G401.6 (cell line): Measurements from ENCODE around the gene TNFRSF14.

Source experiments
- FAIRE-seq: peaks from 2 replicates; lab custom pipeline; 2012; peaks lifted over from hg19 to GRCh38; lab: Jason Lieb, UNC

The TNFRSF14 gene

DNA sequence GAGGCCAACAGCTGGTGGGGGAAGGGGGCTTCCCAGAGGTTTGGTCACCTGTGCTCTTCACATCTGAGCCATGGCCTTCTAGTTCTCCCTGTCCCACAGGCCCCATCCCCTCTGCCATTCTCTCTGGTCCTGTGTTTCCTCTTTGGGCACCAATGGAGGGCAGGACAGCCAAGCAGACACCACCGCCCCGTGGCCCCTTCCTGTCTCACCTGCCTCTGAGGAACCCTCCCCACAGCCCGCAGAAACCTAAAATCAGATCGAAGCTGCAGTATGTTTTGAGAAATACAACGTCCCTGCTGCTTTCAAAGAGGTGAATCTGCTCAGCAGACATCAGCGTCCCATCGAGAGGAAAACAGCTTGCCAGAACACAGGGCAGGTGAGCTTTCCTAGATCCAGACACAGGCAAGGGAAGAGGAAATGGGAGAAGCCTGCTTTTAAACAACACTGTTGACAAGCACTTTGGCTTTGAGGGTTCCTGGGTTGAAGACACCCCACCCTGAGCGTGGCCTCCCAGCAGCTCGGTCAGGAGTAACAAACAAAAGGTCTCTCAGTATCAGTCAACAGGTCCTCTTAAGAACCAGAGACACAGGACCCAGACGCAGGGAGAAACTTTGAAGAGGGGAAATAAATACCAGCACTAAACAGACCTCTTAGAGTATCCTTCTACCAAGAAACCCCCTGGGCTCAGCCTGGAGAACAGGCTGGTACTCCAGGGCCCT, 32.1 kb upstream of the TNFRSF14 start:
- FAIRE-seq, result no peak

DNA sequence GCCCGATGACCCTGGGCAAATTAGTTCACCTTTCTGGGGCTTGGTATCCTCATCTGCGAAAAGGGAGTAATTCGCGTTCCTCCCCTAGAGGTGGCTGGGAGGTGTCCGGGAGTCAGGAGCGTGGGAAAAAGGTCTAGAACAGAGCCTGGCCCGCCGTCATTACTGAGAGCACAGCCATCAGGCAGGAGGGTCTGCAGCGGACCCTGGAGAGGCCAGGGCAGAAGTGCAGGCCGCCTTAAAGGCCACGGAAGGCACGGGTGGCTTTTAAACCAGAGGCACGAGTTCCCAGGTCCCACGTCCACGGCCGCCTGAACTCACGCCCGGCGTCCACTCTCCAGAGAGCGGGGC, 30.6 kb upstream of the TNFRSF14 start:
- FAIRE-seq, result no peak

DNA sequence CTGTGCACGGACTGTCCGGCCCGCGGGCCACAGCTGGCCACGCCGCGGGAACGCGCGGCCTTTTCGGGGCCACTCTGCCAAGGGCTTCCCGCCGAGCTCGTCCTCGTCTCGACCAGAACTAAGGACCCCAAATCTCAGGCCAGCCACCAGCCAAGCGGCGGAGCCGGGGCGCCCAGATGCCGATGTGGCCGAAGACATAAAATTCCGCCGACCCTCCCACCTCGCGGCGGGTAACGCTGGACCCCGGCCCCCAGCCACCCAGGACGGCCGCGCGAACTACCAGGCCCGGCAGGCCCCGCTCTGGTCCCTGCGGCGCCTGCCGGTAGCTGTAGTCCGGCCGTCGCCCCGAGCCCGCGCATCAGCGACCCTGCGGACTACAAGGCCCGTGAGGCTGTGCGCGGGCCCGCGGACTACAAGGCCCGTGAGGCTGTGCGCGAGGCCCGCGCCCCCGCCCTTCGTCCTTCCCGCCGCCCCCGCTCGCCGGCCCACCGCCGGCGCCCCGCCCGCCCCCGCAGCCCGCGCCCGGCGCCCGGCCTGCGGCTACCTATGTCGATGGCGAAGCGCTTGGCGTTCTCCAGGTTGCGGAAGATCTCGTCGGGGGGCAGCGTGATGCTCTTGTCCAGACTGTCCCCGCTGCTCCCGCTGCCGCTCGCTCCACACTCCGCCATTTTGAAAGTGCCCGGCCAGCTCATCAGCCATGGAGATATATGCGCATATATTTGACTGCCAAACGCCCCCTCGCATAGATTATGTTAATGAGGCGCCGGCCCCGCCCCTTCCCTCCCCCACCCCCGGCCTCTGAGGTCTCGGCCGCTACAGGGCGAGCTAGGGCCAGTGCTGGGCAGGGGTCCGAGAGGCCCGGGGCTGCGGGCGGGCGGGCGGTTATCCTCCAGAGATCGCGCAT, 30.0 kb upstream of the TNFRSF14 start, which contains the start of gene PANK4:
Gene PANK4, minus strand, starts transcription at position 677 of the 904 bp plus-strand sequence. Its CDS starts 9 bp downstream, at position 668.
- FAIRE-seq, result no peak

DNA sequence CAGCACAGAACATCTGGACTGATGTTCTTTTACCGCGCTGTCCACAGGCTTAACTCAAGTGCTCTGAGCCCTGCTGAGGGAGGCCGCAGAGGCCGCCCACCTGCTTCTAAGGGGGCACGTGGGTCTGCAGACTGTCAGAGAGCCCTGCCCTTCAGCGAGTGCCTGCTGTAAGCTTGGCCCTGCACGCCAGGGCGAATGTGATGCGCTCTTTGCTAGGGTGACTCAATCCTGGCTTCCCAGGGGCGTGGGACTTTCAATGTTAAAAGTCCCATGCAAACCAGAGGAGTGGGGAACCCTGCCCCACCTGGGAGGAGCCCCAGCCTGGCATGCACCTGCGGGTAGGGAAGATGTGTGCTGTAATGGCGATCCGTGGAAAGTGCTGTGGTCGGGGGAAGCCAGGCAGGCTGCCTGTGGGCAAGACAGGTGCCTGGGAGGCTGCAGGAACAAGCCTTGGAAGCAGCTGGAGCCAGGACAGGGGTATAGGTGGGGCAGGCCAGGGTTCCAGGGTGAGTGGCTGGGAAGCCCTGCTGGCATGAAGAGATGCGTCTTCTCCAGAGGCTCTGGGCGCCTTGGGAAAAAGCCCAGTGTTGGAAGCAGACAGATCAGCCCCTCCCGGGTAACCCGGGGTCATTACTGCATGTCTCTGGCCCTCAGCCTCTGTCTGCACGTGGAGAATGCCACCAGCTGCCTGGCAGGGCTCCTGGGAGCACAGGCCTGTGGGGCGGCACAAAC, 29.2 kb upstream of the TNFRSF14 start:
- no peak for FAIRE-seq

DNA sequence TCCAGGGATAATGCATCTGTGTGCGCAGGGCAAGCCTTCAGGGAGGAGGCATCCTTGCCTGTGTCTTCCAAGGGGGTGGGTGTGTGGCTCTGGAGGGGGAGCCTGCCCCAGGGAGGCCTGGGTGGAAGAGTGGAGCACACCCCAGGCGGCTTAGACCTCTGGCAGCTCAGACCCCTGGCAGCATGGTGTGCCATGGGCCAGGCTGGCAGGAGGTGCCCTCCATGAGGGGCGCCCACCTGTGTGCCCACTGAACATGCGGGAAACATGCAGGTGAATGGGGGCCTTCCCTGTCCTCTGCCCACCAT, 28.7 kb upstream of the TNFRSF14 start:
- no peak for FAIRE-seq

DNA sequence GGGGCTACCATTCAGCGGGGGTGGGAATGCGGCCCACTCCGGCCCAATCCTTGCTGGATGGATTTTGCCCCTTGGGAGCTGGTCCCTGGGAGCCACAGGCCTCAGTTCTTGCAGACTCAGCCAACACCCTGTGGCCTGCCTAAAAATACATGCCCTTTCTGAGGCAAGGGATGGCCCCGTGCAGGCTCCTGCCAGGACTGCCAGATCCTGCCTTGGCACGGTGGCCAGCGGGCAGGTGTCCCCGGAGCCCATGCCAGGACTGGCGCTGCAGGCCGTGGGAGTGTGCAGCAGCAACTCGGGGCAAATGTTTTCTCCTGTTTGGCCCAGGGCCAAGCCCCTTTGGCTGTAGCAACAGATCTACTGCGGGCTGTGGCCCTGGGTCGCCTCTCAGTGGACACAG, 28.2 kb upstream of the TNFRSF14 start:
- FAIRE-seq, result no peak

DNA sequence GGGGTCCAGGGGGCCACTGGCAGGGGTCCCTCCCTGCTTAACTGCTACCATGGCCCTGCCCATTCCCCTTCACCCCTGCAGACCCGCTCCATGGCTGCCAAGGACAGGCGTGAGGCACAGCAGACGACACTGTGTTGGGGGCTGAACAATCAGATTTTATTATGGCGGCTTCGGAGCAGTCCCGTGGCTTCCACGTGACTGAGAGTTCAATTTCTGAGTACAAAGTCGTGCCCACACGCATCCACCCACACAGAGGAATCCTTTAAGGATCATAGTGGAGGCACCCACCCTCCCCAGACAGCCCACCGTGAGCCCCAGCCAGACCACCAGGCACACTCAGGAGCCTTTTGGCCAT, 27.6 kb upstream of the TNFRSF14 start:
- no peak for FAIRE-seq

DNA sequence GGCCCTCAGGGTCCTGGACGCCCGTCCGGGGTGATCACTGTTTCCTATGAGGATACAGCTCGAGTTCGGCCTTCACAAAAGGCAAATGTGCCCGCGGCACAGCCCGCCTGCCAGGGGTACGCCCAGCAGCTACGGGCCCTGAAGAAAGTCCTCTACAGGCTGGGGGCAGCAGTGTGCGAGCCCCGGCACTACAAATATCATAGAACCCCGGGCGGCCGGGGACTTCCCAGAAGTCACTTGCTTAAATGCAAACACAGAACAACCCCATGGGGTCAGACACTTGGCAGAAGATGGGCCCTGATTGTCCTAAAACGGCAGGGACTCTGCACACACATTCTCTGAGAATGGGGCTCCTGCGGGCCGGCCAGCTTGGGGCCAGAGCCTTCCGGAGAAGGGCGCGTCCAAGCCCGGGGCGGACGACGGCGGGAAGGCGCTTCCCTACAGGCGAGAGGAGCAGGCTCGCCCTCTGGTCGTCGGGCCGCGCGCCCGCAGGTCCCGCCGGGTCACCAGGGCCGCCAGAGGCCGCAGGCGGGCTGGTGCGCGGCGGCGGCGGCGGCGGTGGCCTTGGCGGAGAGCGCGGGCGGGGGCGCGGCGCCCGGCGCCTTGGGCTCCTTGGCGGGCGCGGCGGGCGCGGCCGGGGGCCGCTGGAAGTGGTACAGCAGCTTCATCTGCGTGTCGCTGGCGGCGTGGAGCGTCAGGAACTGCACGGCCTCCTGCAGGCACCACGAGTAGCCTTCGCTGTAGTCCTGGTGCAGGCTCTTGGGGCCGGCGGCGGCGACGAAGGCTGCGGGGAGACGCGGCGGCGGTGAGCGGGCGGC, 27.0 kb upstream of the TNFRSF14 start:
- no peak for FAIRE-seq

DNA sequence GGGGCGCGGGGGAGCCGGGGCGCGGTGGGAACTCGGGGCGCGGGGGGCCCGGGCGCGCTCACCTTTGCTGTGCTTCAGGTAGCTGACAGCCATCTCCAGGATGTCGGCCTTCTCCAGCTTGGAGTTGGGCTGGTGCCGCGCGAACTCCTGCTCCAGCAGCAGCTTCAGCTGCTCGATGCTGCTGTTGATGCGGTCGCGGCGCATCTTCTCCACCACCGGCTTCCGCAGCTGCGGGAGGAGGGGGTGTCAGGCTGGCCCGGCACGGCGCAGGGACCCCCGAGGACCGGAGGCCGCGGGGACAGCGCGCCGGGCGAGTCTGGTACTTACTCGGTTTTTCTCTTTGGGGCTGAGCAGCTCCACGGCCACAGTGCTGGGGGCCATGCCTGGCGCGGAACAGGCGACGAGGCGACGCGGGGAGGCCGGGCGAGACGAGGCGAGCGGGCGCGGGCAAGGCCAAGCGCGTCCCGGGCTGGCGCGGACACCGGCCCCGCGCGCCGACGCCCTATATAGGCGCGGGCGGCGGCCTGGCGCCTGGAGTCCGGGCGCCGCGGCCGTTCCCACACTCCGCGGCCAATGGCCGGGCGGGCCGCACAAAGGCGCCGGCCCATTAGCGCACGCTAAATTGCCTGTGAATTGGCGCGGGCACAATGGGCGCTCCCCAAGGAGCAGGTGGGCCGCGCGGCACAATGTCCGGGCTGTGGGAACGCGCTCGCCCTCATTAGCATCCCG, 26.2 kb upstream of the TNFRSF14 start, which contains the start of gene HES5:
Gene HES5, minus strand, starts transcription at position 480 of the 729 bp plus-strand sequence. Its CDS starts 99 bp downstream, at position 381.
- FAIRE-seq, result no peak

DNA sequence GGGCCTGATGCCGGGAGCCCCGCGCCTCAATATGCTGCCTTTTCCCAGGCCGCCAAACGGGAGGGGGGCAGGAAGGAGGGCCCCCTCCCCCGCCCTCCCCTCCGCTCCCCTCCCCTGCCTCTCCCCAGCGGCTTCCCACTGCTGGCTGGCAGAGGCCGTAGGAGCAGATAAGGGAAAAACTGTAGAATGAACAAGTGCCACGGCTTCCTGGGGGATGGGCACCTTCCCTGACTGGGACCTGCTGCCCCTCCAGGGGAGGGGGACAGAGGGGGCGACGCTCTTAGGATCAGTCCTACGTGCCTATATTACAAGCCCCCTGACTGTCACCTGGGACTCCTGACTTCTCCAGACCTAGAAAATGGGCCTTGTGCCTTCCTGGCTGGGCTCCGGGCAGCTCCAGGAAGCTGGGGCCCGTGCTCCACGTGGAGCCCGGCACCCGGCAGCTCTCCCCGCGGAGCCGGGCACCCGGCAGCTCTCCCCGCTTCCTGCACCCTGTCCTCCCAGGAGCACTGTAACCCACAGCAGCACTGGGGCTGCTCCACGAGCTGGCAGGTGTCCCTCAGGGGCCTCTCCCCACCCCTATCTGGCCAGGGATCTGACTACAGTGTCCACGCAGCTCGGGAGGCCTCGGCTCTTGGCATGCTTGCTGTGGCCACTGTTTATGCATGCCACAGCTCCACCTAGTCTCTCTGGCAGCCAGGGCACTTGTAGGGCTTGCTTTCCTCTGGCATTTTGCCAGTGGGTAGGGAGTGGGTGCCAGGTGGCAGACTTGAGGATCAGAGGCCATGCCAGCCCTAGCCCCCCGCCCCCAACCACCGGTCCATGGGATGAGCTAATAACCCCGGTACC, 25.4 kb upstream of the TNFRSF14 start:
- no peak for FAIRE-seq

DNA sequence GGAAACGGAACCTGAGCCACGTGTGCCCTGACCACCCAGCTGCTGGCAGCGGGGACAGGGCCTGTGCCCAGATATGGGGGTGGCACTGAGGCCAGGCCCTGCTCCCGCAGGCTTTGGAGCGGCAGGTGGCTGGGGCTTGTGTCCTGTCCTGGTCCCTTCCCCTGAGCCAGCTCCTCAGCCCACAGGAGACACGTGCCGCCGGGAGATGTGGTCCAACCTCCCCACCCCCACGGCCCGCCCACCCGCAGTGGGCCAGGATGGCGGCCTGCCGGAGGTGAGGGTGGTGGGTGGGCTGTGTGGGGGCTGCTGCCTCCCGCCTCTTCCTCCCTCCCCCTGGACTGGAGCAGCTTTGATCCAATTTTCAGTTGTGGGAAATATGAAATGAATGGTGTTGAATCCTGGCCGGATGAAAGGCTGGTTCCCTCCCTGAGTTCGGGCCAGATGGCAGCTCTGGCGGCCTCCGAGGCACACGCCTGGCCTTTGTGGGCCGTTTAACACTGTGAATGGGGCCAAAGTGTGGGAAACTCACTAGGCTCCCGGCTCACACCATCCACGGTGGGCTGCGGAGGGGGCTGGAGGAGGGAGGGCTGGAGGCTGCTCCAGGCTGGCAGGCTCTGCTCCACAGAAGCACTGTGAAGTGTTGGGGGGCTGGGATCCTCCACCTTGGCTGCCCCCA, 23.5 kb upstream of the TNFRSF14 start:
- no peak for FAIRE-seq

DNA sequence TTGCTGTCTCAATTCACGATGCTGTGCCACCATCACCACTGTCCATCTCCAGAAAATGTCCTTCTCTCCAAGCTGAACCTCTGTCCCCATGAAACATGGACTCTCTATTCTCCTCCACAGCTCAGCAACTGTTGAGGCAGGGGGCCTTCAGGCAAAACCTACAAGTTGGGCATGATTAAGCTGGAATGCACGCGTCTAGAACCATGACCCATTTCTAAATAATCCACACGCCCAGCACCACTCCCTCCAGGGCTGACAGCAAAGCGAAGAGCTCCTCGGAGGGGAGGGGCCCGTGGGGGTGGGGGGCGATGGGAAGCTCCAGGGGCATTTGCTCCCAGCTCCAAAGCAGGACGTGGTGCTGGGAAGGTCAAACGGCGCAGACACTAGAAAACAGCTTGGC, 22.8 kb upstream of the TNFRSF14 start:
- FAIRE-seq, result no peak

DNA sequence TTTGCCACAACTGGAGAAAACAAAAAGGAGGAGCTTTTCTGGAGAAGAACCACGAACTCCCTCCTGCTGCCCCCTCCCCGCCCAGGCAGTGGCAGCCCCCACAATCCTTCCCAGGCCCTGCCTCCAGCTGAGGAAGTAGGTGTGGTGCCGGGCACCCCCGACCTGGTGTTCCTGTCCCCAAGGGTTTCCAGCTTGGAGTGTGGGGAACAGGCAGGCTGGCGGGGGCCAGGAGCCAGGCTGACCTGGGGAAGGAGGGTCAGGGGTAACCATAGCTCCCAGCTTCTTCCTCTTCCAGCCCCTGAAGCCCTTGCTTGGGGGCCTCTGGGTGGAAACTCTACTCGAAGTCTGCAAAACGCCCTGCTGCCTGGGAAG, 21.9 kb upstream of the TNFRSF14 start:
- no peak for FAIRE-seq

DNA sequence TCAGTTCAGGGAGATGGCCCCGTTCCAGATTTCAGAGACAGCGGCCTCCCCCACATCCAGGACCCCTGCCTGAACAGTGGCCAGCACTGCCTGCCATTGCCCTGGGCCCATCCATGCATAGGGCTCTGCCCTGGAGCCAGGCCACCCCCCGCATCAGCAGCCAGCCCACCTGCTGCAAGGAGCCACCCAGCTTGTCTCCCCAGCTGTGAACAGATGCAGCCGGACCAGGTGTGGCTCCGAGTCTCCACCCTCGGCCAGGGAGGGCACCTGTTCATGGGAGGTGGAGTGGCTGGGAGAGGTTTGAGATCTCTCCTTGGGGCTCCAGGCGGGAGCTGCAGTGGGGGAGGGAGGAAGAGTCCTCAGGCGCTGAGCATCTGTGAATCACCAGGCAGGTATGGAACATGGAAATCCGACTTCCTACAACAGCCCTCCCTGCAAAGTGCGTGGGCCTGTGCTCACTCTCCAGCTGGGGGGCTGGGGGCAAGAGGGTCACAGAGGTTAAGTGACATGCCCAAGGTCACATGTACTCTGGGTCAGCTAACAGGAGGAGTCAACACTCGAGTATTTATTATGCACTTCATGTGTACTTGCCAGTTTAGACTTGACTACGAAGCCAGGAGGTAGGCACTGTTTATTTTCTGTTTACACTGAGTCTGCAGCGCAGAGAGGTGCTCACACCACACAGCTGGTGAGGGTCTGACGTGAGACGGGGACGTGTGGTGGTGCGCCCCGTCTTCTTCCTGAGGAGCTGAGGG, 21.3 kb upstream of the TNFRSF14 start:
- FAIRE-seq, result no peak

DNA sequence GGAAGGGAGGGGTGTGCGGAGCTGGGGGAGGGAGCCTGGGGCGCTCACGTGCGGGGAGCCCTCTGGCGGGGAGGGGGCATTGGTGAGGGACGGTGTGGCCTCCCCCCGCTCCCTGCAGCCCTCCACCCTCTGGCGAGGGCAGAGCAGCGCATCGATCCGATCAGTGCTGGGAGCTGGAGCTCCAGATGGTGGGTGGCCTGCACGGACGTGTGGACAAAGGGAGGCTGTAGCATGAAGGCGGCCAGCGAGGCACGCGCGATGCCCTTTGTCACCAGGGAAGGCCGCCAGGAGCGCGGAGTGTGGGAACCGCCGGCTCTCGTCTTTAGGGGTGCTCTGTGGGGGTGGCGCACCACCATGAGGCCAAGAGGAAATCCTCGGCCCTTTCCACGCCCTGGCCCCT, 20.7 kb upstream of the TNFRSF14 start:
- no peak for FAIRE-seq

DNA sequence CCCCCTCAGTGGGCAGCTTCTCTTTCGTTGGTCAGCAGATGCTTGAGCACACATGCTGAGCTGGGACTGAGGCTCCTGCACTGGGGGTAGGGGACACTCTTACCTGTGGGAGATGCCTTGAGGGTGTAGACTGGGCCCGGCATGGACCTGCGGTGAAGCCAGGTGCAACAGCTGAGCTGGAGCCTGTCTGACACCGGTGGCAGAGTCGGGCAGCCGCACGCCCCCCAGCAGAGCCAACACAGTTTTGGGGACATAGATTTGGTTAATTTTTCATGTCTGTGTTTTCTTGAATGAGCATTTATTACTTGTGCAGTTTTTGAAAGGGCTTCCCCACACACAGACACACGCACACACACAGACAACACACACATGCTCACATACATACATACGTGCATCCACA, 20.2 kb upstream of the TNFRSF14 start:
- FAIRE-seq, result no peak

DNA sequence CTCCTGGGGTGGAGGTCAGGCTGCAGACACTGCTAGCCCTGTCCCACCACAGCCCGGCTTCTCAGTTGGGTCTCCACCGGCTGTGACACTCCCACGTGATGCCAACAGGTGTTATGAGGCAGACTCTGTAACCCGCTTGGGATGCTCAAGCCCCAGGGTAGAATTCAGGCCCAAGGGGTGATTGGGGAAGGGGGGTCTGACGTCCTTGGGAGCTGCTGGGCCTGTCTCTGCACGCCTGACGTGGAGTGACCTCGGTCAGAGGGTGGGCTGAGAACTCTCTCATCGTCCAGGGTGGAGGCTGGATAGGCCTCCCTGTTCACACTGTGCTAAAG, 18.4 kb upstream of the TNFRSF14 start:
- FAIRE-seq, result no peak

DNA sequence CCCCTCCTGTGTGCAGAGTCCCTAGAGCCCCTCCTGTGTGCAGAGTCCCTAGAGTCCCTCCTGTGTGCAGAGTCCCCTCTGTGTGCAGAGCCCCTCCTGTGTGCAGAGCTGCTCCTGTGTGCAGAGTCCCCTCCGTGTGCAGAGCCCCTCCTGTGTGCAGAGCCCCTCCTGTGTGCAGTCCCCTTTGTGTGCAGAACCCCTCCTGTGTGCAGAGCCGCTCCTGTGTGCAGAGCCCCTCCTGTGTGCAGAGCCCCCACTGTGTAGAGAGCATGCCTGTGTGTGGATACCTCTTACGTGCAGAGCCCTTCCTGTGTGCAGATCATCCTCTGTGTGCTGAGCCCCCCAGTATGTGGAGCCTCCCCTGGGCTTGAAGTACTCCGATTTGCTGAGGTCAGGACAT, 17.8 kb upstream of the TNFRSF14 start:
- no peak for FAIRE-seq

DNA sequence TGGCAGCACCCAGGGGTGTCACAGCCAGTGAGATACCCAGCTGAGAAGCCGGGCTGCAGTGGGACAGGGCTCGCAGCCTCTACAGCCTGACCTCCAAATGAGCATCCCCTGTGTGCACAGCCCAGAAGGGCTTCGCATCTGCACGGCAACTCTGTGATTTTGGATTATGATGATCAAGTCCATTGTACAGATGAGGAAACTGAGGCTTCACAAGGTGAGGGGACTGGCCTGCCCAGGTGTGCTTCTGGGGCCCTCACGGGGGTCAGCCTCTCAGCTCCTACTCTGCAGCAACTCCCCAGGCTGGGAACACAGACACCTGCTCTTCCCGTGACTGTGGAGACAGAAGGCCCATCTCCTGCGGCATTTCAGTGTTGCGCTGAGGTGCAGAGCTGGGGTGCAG, 17.3 kb upstream of the TNFRSF14 start:
- FAIRE-seq, result no peak
